AG09309 (cell line): ENCODE data around the gene ZNF529.

ENCODE experiments used
- DNase-seq: peaks from one replicate; pipeline ENCODE4 v3.0.0-alpha.2; 2010; ENCODE audit warnings: low read depth
- H3K4me3 ChIP-seq: 2 replicates; pipeline ENCODE4 v1.5.1; 2011; ENCODE audit warnings: mild to moderate bottlenecking, low read depth, low read length, moderate library complexity; ENCODE audit not compliant: control insufficient read depth
- TF ChIP-seq, protein P1 (sequence below): IDR thresholded peaks from 2 replicates; pipeline ENCODE4 v1.5.1; 2011; ENCODE audit warnings: mild to moderate bottlenecking, low read depth, low read length, inconsistent platforms; ENCODE audit not compliant: insufficient read depth, control insufficient read depth; ENCODE audit errors: missing control alignments

Gene ZNF529

DNA sequence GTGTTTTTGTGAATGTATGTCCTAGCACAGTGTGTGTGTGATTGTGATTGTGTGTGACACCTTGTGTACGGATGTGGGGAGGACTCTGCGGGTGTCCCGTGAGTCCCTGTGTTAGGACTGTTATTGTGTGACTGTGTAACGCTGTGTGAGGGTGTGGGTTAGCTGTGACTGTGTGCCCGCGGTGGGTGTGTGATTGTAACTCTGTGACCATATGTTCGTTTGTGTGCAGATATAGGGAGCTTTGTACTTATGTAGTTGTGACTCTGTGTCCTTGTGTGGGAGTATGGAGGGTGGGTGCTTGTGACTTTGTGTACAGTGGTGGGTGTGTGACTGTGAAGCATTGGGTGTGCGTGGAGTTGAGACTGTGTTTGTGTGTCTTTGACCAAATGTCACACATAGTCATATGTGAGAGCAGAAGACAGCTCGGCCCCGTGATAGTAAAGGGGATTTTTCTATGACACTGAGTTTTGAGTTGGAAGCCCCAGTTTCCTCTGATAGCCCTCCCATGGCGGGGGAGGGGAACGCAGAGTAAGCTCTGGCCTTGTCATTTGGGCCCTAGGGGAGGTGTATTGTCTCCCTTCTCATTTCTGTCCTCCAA lies 44.1 kb downstream of the ZNF529 start:
- no peak for DNase-seq
- TF ChIP-seq, protein P1, sequence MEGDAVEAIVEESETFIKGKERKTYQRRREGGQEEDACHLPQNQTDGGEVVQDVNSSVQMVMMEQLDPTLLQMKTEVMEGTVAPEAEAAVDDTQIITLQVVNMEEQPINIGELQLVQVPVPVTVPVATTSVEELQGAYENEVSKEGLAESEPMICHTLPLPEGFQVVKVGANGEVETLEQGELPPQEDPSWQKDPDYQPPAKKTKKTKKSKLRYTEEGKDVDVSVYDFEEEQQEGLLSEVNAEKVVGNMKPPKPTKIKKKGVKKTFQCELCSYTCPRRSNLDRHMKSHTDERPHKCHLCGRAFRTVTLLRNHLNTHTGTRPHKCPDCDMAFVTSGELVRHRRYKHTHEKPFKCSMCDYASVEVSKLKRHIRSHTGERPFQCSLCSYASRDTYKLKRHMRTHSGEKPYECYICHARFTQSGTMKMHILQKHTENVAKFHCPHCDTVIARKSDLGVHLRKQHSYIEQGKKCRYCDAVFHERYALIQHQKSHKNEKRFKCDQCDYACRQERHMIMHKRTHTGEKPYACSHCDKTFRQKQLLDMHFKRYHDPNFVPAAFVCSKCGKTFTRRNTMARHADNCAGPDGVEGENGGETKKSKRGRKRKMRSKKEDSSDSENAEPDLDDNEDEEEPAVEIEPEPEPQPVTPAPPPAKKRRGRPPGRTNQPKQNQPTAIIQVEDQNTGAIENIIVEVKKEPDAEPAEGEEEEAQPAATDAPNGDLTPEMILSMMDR = no peak
- peak overlapping the region; percentile 92 for H3K4me3 ChIP-seq

DNA sequence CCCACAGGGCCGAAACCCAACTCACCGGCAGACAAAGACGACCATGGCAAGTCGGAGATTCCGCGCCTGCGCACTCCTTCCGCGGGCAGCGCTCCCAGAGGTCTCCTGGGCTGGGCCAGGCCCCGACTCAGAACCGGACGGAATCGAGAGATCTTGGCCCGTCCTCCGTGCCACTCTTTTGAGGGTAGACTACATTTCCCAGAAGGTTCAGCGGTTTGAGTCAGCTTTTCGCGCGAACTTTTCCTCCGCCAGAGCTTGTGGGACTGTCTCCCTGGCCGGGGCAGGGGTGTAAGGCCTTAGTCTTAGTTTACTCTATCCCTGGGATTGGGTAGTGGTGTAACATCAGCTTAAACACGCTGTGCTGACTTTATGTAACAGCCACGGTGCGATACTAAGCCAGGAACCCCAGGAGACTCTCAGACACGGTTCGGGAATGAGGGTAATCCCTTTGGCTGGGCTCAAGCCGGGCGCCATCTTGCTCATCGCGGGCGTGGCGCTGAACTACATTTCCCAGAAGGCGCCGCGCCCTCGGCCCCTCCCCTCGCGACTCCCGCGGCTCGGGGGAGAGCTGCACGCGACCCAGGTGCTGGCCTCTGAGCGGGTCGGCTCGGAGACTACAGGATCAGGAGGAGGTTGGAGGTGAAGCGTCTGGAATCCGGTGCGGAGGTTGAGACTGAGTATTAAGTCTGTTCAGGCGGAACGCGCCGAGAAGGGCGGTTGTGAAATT lies 44.7 kb downstream of the ZNF529 start, which contains the start of gene ZNF260:
ZNF260 (minus strand) TSS at position 78 of the 727 bp plus-strand sequence. CDS start 13,033 bp downstream, outside the sequence.
- TF ChIP-seq, protein P1 = no peak
- H3K4me3 ChIP-seq = peak within 1 kb of the TSS; percentile 92
- DNase-seq = peak; percentile 93

DNA sequence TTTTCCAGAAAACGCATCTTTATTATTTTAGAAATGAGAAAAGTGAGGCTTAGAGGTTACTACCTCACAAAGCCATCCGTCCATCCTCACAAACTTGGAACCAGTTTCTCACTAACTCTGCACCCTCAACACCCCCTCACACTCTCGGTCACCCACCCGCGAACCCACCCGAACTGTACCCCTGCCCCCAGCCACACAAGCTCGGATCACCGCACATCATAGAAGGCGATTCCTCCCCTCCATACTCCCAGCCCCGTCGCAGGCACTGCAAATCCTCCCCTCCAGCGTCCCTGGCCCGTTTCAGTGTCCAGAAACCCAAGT lies 45.3 kb downstream of the ZNF529 start:
- no peak for DNase-seq
- TF ChIP-seq, protein P1 = no peak
- peak overlapping the region; percentile 92 for H3K4me3 ChIP-seq

DNA sequence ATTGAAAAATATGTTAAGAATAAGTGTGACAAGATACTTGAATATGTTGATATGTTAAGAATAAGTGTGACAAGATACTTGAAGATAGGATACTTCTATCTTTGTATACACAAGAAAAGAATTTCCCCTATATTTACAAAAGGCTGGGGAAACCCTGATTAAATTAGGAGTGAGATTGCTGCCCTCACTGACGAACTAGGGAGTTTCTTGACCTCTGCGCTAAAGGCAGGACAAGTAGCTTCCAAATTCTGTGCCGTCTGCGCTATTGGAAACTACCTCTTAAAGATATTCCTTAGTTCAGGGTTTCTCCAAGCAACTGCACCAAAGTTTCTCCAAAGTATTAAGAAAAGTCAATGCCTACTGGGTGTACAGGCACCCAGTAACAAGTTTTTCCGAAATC lies 45.8 kb downstream of the ZNF529 start:
- peak overlapping the region; percentile 92 for H3K4me3 ChIP-seq
- DNase-seq = no peak
- TF ChIP-seq, protein P1 = no peak

DNA sequence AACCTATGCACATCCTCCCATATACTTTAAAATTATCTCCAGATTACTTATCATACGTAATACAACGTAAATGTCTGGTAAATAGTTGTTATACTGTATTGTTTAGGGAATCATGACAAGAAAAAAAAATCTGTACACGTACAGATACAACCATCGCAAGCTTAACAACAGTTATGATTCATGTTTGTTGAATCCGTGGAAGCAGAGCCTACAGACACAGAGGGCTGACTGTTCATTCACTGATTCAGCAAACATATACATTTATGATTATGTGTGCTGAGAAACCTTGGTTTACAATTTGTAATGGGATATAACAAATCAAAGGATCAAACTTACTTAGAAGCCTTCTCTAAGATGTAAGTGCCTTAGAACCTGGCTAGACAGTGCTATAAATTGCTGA lies 46.5 kb downstream of the ZNF529 start:
- TF ChIP-seq, protein P1 = no peak
- no peak for DNase-seq
- H3K4me3 ChIP-seq = no peak overlapping the region

DNA sequence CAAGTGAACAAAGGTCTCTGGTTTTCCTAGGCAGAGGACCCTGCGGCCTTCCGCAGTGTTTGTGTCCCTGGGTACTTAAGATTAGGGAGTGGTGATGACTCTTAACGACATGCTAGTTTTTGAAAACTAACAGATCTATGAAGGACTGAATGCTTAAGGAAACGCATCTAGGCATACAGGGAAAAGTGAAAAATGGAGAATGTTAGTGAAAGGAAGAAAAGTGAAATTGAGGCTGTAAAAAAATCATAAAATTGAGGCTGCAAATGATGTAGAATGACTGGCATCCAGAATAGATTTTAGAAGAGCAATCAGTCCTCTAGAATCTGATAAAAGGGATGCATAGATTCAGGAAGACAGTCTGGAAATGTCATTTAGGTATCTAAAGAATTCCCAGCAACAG lies 48.5 kb downstream of the ZNF529 start:
- H3K4me3 ChIP-seq = no peak overlapping the region
- DNase-seq = no peak
- TF ChIP-seq, protein P1 = no peak
